Measurements from ENCODE around the gene CTNND1. TPM values are rescaled to one million over a fixed set of nuclear protein-coding genes. Genes with fewer than 3 reads are reported as not detected.

CTNND1 gene
- total RNA-seq, 4 donors from 2014 or later: 75.6 to 134 (median 93.3) TPM

GRCh38 chr11:57776577-57777210 is 15.1 kb downstream of the CTNND1 start:
- no peak for TF ChIP-seq CTCF (IDR thresholded peaks at IDR 0.05; ENCODE audit: low read depth)

DNA sequence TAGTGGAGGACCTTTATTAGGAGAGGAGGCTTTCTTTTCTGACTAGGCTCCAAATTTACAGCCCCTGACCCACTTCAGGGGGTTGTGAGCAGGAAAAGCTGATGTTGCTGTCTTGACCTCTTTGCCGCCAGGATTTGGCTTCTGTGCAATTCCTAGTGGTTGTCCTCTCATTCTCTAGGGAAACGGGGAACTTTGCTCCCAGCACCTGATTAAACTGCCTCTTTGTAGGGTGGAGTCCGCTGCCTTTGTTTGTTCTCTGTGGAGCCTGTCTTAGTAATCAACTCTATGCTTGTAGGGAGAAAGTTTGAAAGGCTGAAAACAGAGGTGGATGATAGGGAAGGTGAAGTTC is 16.3 kb downstream of the CTNND1 start:
- TF ChIP-seq CTCF (IDR thresholded peaks at IDR 0.05; ENCODE audit: low read depth): no peak

GRCh38 chr11:57778318-57779037 is 16.9 kb downstream of the CTNND1 start:
- TF ChIP-seq CTCF (IDR thresholded peaks at IDR 0.05; ENCODE audit: low read depth): no peak

DNA sequence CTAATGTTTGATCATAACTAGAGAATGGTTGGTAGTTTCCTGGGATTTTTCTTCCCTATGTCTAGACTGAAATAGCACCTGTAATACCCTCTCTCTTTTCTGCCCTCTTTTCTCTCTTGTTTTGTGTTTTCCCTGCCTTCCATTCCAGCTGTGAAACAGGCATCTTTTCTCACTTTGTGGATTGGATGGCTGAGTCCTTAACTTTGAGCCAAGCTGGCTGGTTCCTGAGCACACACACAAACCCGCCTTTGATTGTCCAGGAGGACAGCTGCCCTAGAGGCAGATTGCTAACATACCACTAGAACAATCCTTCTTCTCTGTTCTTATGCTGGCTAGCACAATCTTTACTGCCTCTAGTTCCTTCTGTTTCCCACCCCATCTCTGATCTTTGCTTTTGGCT is 17.7 kb downstream of the CTNND1 start:
- TF ChIP-seq CTCF (IDR thresholded peaks at IDR 0.05; ENCODE audit: low read depth): no peak

DNA sequence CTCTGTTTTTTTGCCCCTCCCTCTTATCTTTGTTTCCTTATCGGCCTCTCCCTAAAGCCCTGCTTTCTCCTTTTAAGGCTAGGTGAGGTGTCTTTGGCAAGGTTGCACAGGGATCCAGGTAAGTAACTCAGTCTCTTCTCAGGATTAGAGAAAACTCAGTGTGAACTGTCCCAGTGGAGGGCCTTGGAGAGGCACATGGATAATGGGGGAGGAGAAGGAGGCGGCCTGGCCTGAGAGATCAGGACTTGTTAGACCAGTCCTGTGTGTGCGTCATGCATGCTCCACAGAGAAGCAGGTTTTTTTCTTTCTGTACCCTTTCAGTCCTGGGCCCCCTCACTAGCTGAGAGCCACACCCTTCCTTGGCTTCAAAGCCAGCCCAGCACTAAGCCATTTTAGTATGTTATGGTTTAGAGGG is 19.9 kb downstream of the CTNND1 start:
- TF ChIP-seq CTCF (IDR thresholded peaks at IDR 0.05; ENCODE audit: low read depth): no peak

- TF ChIP-seq CTCF (IDR thresholded peaks at IDR 0.05; ENCODE audit: low read depth): no peak
Measured at GRCh38 chr11:57785072-57785471, 23.5 kb downstream of the CTNND1 start.

GRCh38 chr11:57786436-57786835 is 24.8 kb downstream of the CTNND1 start:
- TF ChIP-seq CTCF (IDR thresholded peaks at IDR 0.05; ENCODE audit: low read depth): no peak
